Skin epidermis (tissue), 12 donors: ENCODE measurements around the gene RPL29.

Experiments used
- H3K27ac ChIP-seq, 21 experiments: fragments of 200-600 bp; sonication (generic) in 11 of 21; one replicate each; pipeline ENCODE4 v1.5.0; 2020; ENCODE audit warnings: mild to moderate bottlenecking in 3 of 21, inconsistent platforms in 2 of 21, moderate library complexity in 2 of 21
- H3K4me3 ChIP-seq, 7 experiments: fragments of 200-600 bp; sonication (generic) in 2 of 7; one replicate each; pipeline ENCODE4 v1.5.0; 2020; ENCODE audit warnings: inconsistent platforms in 2 of 7, mild to moderate bottlenecking in 2 of 7, moderate library complexity in 1 of 7

RPL29 gene

DNA sequence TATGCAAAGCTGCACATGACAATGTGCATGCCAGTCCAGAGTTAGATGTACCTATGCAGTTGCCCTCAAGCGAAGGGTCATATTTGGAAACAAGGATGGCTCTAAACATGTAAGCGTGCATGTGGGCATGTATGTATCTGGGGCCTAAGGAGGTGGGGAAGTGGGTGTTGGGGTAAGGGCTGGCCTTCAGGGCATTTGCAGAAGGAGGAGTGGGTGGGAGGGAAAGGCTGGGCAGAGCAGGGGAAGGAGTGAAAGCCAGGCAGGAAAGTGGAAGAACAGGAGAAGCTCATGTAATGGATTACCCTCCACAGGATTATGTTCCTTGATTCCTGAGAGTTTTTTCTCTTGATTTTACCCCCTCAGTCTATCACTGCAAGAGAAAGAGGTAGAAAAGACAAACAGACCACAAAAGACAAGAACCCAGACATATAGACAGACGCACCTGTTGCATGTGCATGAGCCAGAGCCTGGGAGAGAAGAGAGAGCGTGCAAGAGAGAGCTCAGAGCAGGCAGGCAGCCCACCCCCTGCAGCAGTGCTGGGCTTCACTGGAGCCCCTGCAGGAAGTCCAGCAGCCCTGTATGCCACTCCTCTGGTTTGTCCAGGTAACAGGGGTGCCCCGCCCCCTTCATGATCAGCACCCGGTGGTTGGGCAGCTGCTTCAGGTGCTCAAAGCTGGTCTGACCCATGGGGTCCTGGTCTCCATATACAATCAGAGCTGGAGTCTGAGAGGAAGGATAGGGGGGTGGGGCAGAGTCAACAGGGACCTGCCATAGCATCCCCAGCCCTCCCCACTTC lies 26.6 kb downstream of the RPL29 start:
- Histone ChIP-seq H3K4me3 (no peak overlapping the region), H3K27ac (peak overlapping the region in 2 of 21 experiments; percentile 88 to 94)

- peak overlapping the region; percentile 53 to 78 (median 73) for H3K4me3 ChIP-seq
- peak overlapping the region; percentile 71 to 94 (median 87) for H3K27ac ChIP-seq
Measured at GRCh38 chr3:51968170-51968775, 27.4 kb downstream of the RPL29 start.

- peak within 1 kb of the TSS; percentile 53 to 78 (median 73) for H3K4me3 ChIP-seq
- H3K27ac ChIP-seq = peak within 1 kb of the TSS; percentile 73 to 94 (median 87)
Measured at GRCh38 chr3:51967384-51968169, 28.1 kb downstream of the RPL29 start, which contains the start of gene PCBP4. Gene PCBP4 (minus strand): TSS chr3:51967454. CDS start chr3:51961240, 6,214 bp downstream.

GRCh38 chr3:51966922-51967383 lies 28.7 kb downstream of the RPL29 start:
- H3K27ac ChIP-seq = peak overlapping the region in 17 of 21 experiments; percentile 7 to 94 (median 87)
- peak overlapping the region; percentile 53 to 78 (median 73) for H3K4me3 ChIP-seq

- Histone ChIP-seq H3K27ac (peak overlapping the region in 14 of 21 experiments; percentile 7 to 94 (median 88)), H3K4me3 (peak overlapping the region; percentile 53 to 78 (median 73))
Measured at GRCh38 chr3:51966486-51966885, 29.2 kb downstream of the RPL29 start.

DNA sequence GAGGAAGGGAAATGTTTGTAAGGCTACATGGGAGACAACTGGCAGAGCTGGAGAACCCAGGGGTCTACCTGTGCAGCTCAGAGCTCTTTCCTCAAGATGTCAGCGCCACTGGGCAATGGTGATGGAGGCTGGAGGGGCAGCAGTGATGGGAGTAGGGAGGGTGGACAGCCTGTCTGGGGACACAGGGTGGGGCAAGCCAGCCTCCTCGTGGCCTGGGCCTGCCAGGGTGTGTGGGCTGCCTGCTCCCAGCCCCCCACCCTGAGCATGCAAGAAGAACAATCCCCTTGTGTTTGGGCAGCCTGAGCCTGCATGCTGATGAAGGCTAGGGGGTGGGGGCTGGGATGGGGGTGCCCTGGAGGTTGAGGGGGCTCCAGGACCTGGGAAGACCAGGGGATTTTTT lies 29.7 kb downstream of the RPL29 start:
- Histone ChIP-seq H3K27ac (peak overlapping the region in 3 of 21 experiments; percentile 3 to 83 (median 30)), H3K4me3 (no peak overlapping the region)

GRCh38 chr3:51964521-51964920 lies 31.2 kb downstream of the RPL29 start:
- Histone ChIP-seq H3K4me3 (no peak overlapping the region), H3K27ac (no peak overlapping the region)

DNA sequence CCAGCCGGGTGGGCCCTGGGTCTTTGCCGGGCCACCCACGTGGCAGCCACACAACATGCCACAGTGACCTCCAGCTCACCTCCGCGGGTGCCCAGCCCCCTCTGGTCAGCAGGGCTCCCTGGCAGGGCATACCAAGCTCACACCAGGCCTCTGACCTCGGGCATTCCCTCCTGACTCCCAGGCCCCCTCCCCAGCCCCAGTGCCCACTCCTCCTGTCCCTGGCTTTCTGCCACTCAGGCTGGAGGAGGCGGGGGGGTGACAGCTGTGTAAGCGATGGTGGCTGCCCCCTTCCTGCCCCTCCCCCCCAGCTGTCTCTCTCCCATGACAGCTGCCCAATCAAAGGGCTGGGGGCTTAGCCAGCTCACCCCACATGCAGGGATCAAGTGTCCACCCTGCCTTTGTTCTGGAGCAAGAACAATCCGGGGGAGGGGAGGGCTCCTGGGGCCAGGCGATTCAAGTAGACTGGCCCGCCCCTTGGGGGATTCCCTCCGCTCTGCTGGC lies 31.7 kb downstream of the RPL29 start:
- H3K4me3 ChIP-seq = no peak overlapping the region
- no peak overlapping the region for H3K27ac ChIP-seq

DNA sequence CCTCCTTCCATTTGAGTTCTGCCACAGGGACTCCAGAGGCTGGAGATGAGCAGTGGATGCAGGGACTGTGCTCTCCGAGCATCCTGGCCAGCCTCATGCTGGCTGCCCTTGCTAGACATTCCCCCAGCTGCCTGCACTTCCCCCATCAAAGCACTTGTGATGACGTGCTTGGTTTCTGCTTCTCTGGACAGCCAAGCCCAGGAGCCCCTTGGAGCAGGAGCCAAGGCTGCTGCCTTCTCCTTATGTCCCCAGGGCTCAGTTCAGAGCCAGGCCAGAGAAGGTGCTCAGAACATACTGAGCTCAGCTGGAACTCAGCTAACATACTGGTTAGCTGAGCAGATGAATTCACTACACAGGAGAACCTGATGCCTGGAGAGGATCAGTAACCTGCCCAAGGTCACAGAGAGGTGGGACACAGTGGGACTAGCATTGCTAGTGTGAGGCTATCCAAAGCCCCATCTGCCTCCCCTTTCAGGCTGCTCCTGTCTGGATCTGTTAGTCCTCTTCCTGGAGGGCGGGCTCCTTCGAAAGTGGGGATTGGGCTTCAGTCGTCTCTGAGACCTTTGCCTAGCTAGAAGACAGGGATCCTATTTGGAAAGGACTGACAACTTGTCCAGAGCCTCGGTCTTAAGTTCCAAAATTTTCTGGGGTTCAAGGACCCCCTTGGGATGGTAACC lies 32.7 kb downstream of the RPL29 start:
- Histone ChIP-seq H3K27ac (no peak overlapping the region), H3K4me3 (no peak overlapping the region)

- Histone ChIP-seq H3K27ac (no peak overlapping the region), H3K4me3 (no peak overlapping the region)
Measured at GRCh38 chr3:51961602-51962569, 33.8 kb downstream of the RPL29 start.

GRCh38 chr3:51961011-51961410 lies 34.7 kb downstream of the RPL29 start:
- no peak overlapping the region for H3K27ac ChIP-seq

GRCh38 chr3:51960386-51960785 lies 35.3 kb downstream of the RPL29 start:
- H3K4me3 ChIP-seq = no peak overlapping the region
- H3K27ac ChIP-seq = no peak overlapping the region

More at GRCh38 chr3:51961011-51961410, 34.7 kb downstream of the RPL29 start:
- H3K4me3 ChIP-seq = no peak overlapping the region

- no peak overlapping the region for H3K4me3 ChIP-seq
- H3K27ac ChIP-seq = no peak overlapping the region
Measured at GRCh38 chr3:51959651-51960050, 36.0 kb downstream of the RPL29 start.

DNA sequence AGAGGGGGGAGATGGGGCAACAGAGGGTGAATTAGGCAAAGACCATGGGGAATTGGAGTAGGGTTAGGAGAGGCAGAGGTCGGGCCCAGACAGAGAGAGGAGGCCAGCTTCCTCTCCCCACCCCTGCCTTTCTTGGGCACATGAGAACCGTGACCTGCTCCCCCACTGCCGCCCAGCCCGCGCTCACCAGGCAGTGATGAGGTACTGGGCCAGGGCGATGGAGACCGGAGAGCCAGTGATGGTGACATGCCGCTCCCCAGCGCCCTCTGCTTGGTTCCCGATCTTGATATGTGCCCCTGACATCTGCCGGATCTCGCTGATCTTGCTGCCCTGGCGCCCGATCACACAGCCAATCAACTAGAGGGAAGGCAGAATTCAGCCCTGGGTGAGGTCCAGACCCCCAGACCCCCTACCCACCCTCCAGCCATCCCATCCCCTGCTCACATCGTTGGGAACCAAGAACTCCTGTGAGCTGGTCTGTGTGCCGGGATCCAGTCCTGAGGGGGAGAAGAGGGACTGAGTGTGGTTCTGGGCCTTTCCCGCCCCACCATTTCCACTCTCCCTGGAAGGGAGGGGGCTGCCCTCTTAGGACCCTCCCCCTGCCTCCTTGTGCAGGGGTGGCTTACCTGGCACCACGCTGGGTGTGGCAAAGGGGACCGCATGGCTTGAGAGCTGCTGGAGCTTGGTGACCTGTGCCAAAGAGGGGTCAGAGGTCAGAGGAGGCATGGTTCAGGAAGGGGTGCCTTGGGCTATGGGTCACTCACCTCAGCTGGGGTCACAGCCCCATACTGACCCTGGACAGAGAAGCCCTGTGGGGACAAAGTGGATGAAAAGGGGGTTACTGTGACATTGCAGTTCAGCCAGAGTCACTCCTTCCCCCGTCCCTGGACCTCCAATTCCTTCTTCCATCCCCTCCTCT lies 36.8 kb downstream of the RPL29 start:
- H3K27ac ChIP-seq = no peak overlapping the region
- no peak overlapping the region for H3K4me3 ChIP-seq

GRCh38 chr3:51957520-51958205 lies 38.0 kb downstream of the RPL29 start:
- no peak overlapping the region for H3K27ac ChIP-seq

GRCh38 chr3:51955893-51956770 lies 39.6 kb downstream of the RPL29 start:
- peak overlapping the region in 4 of 21 experiments; percentile 9 to 62 (median 30) for H3K27ac ChIP-seq
- peak overlapping the region; percentile 12 to 39 (median 20) for H3K4me3 ChIP-seq

More at GRCh38 chr3:51957520-51958205, 38.0 kb downstream of the RPL29 start:
- H3K4me3 ChIP-seq = no peak overlapping the region
